ENCODE results near the gene ACOT7.

Gene ACOT7

DNA sequence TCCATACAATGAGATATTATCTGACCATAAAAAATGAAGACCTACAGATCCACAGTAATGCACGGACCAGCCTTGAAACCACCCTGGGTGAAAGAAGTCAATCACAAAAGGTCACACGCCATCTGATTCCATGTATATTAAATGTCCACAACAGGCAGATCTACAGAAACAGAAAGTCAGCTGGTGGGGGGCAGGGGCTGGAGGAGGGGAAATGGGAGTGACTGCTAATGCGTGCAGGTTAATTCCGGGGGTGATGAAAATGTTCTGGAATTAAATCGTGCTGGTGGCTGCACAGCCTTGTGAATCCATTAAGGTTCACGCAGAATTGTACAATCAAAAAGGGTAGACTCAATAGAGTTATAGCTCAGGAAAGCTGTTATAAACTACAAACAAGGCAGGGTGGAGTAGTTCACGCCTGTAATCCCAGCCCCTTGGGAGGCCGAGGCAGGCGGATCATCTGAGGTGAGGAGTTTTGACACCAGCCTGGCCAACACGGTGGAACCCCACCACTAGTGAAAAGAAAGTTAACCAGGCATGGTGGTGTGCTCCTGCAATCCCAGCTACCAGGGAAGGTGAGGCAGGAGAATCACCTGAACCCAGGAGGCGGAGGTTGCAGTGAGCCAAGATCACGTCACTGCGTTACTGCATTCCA lies 32.3 kb downstream of the ACOT7 start:
- no peak for DNase-seq (ENCODE audit: low read depth)

DNA sequence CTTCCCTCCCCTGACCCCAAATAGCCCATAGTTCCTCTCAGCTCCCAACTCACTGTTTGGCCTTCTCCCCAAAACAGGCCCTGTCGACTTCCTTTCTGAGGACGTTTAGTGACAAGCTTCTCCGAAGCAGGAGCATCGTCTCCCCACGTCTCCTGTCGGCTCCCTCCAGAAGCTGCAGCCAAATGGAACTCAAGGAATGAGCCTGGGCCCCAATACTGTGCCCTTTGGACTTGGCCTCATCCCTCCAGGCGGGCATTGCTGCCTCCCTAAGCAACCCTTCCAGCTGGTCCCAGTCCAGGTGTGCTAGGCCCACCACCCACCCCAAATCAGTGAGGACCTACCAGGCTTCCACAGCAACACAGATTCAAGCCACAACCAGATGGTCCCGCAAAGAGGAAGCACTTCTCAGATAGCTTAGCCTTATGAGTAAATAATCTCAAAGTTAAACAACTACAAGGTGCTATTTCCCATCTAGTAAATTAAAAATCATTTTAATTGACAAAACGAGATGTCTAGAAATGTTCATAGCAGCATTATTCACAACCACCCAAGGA lies 33.0 kb downstream of the ACOT7 start:
- no peak for DNase-seq (ENCODE audit: low read depth)

DNA sequence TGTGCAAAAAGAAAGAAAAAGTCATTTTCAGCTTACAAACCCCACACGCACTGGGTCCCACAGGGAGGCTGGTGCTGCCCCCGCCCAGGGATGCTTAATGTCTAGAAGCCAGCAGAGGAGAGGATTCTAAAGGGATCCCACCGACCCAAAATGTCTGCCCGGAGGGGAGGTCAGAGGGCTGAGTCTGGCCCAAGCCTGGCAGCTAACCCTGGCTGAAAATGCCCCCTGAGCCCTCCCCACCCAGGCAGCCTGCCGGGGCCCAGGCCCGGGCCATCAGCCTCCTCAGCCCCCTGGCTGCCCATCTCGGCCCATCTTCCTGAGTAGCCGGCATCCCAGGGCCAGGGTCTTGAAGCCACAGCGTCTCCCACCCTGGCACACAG lies 33.5 kb downstream of the ACOT7 start:
- no peak for DNase-seq (ENCODE audit: low read depth)

DNA sequence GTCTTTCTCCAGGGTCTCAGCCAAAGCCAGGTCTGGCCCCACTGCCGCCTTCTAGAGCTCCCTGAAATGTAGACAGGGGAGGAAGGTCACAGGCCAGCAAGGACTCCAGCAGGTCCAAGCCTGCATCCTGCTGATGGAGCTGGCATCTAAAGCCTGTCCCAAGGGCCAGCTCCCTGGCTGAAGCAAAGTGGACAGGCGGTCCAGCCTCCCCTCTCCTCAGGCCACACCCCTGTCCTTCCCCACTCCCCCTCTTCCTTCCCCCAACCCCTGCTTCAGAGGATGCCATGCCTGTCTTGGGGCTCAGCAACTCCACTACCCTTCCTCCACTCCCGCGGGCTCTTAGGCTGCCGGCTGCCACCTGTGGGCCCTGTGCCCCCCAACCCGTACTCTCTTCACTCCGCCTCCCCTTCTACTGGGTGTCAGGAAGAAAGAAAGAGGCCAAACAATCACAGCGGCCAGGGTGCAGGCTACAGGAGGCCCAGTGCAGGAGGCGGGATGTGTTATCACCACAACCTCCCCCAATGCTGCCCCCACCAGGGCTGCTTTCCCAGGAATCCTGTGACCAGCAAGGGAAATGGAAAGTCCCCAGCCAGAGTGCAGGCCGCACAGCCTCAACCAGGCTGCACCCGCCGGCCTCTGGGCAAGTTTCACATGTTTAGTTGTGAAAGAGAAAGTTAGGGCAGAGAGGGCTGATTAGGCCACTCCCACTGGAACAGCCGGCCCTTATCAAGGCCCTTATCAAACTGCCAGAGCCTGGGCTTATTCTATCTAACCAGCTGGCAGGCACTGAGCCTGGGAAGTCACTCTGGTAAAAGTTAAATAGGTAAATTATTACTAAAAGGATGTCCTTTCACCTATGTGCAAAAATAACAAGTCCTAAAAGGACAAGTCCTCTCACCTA lies 34.1 kb downstream of the ACOT7 start:
- DNase-seq (ENCODE audit: low read depth): no peak

DNA sequence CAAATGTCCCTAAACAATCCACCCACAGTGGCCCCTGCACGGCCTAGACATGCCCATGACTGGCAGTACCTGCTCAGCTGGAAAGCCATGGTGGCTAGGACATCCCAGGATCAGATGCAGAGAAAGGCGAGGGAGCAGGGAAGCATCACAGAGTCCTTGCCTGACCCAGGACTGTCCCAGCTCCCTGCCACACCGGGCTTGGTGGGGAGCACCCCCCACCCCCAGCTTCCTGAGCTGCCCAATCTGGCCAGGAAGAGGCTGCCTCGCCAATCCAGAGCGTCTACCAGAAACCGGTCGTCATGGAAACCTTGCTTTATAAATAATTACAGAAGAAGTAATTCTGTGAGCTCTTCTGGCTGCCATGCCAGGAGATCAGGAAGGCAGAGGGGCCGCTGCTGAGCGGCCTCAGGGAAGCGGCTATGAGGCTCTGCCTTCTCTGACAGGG lies 34.8 kb downstream of the ACOT7 start:
- DNase-seq (ENCODE audit: low read depth): peak; percentile 46

DNA sequence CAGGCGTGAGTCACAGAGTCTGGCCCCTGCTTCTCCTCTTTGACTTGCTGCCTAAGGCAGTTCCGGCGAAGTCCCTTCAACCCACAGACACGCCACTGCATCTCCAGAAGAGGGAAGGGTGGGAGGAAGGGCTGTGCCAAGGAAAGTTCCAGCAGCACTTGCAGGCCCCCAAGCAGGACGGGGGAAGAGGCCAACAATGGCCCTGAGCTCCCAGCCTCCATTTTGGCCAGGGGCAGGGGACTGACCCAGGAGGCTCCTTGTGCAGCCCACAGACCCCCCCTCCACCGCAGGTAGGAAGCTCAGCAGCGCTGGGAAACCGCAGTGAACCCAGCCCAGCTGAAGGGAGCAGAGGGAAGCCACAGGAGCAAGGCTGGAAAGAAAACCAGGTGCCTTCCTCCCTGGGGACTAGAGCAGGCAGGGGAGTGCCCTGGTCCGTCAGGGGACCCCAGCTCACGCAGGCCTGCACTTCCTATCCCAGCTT lies 35.4 kb downstream of the ACOT7 start:
- DNase-seq (ENCODE audit: low read depth): no peak

DNA sequence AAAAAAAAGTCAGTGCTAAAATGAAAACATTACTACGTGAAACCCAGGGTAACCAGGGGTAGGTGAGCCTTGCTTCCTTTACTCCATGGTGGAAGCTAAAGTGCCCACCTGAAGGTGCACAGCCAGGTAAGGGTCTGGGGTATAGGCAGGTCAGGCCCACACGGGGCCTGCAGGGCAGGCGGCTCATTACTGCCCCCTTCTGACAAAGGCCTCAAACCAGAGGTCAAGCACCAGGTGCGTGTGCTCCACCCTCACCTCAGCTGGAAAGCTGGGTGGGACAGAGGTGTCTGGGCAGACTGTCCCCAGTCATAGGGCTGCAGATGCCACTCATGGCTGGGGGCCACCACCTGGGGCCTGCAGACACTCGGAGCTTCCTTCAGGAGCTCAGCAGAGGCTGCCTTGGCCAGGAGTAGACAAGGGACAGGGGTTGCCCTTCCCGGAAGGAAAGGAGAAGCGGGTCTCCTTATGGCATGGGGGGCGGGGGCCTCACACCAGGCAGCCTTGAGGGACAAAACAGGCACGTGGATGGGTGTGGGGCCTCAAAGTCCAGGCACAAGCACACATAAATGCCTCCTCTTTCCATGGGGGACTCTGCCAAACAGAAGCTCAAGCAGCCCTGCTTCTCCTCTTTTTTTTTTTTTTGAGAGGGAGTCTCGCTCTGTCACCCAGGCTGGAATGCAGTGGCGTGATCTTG lies 36.2 kb downstream of the ACOT7 start:
- no peak for DNase-seq (ENCODE audit: low read depth)

DNA sequence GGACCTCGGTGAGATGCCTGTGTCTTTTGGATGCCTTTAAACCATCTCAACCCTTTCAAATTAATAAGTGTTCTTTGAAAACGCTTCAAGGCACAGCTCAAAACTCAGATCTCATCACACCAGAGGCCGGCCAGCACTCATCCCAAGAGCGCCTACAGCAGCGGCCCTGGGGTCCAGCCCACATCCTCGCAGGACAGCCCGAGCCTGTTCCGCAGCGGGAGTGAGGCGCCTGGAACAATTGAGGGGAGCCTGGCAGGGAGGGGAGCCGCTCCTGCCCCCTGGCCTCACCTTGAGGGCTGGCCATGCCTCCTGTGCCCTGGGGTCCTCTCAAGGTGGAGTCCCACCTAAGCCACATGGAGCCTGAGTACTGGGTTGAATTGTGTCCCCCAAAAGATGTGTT lies 37.9 kb downstream of the ACOT7 start:
- no peak for DNase-seq (ENCODE audit: low read depth)

DNA sequence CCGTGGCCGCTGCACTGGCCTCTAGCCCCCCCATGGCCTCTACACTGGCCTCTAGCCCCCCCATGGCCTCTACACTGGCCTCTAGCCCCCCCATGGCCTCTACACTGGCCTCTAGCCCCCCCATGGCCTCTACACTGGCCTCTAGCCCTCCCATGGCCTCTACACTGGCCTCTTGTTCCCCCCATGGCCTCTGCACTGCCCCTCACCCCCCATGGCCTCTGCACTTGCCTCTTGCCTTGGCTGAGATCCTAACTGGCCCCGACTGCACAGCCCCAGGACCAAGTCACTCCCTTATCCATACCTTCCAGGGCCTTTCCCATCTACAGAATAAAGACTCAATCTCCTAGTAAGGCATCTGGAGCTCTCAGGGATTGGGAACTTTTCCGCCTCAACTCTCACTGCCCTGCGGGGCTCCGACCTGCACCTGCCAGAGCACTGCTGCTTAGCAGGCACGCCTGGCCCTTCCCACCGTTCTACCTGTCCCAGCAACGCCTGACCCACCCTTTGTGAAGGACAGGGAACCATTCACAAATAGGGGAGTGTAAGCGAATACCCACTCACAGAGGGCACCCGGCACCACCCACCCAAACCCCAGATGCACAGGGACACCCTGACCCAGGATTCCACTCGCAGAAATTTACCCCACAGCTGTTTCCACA lies 38.8 kb downstream of the ACOT7 start:
- DNase-seq (ENCODE audit: low read depth): no peak

DNA sequence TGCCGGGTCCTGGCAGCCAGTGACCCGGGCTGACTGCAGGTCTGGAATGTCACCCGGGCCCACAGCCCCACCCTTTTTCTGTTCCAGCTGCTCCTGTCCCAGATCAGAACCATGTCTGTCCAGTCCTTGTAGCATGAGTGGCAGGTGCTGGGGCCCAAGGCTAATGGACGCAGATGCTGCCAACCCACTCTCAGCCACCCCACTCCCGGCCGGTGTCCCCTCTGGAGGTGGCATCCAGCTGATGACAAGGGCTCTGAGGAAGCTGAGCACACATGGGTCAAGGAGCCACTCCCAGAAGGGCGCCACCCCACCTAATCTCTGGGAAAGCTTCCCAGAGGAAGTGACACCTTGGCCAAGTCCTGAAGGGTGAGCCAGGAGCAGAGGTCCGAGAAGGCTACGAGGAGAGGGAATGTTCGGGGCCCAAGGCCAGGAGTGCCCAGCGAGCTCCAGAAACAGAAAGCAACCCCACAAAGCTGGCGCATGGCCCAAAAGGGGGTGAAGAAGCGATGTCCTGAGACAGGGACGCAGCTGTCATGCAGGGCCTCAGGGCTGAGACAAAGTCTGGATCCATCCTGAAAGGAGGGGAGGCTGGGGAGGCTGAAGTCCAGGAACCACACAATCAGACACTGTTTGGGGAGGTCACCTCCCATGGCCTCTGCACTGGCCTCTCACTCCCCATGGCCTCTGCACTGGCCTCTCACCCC lies 39.5 kb downstream of the ACOT7 start:
- DNase-seq (ENCODE audit: low read depth): no peak

DNA sequence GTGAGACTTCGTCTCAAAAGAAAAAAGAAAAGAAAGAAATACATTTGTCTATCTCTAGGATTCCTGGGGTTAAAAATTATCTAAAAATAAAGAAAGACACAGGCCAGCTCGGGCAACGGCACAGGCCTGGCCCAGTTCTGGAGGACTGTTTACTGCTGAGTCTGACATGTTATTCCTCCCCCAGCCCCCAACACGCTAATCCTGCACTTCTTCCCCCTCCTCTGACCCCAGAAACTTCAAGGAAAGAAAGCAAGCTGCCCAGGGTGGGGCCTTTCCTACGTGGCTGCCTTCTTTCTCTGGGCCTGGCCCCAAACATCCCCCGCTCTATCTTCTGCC lies 40.0 kb downstream of the ACOT7 start:
- no peak for DNase-seq (ENCODE audit: low read depth)

DNA sequence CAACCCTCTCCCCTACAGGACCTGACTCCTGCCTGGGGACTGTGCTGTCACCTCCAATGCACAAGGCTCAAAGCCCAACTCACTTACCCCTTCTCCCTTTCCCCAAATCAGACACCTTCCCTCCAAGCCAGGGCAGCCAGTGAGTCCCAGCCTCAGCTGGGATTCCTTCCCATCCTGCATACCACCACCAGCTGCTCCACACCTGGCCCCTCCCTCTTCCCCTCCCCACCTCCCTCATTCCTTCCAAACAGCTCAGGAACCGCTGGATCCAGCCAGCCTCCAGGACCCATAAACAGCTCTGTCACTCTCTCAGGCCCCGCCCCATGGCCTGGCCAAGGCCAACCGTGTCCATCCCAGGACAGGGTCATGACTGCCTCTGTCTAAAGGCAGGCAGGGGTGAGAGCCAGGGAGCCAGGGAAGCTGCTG lies 41.4 kb downstream of the ACOT7 start:
- no peak for DNase-seq (ENCODE audit: low read depth)

DNA sequence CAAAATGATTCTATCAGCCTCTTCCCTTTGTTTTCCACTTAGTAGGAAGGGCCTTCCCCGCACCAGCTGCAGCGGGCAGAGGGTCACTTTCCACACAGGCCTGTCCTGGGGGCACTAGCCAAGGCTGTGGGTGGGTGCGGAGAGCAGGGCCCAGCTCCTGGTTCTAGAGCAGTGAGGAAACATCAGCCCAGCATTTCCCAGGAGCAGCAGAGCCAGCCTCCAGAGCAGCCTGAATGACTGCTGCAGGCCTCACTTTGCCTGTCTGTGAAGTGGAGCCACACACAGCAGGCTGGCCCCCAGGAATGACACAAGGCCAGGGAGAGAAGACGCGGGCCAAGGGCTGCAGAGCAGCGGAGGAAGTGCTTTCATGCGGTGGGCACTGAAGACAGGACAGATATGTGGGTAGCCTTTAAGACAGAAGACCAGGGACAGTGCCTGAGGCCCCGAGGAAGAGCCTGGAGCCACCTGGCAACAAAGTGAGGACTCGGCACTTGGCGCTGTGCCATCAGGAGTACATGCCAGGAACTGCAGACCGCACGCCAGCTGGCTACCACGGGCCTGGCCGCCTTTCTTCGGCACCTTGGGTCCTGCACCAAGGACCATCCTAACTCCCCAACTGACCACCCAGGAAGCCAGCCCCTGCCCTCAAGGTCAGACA lies 42.0 kb downstream of the ACOT7 start:
- DNase-seq (ENCODE audit: low read depth): no peak

DNA sequence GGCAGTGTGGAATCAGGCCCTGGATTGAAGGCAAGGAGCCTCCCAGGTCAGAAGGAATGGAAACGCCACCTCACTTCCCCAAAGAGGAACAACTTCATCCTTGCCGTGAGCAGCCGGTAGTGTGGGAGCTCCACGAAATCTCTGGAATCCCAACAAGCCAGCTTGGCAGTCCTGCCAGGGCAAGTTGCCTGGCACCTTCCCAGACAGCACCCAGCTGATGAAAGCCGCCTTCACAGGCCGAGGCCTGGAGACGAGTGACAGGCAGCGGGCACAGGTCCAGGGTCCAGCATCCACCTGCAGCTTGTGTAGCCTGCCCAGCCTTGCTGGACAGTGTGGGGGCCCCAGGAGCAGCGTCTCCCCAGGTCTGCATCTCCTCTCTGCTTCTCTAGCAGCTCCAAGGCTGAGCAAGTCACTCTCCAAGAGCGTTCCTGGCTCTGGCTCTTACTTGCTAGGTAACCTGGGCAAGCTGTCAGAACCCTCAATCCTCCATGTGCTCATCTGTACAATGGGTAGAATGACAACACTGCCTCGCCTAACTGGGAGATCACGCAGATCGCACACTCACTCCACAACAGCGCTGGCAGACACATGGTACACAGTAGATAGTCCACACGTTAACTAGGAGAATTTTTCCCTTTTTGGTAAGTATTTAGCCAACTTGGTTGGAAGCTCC lies 43.0 kb downstream of the ACOT7 start:
- DNase-seq (ENCODE audit: low read depth): no peak

DNA sequence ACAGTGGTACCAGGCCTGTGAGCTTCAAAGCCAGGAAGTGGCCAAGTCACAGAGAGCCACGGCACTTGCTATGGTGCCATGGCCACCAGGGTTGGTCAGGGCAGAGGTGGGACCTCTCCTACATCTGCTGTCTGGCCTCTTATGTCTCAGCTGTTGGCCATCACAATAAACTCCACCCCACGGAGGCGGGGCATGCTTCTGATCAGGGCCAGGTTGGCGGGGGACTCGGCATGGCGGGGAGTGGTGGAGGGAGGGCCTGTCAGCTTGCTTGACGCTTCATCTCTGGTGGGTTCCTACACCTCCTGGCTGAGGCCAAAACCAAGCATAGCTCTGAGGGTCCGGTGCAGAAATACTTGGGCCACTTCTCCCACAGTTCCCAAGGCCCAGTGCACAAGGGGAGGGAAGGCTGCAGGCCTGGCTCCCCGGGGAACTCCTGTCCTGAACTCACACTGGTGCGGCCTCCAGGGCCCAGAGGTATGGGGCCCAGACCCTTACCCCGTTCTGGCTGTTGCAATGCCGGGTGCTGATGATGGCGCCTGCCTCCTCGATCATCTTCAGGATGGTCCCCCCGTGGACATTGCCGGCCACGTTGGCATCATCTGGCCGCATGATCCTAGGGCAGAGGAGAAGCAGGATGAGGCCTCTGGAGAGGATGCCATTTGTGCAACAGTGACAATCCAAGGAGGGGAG lies 44.2 kb downstream of the ACOT7 start:
- no peak for DNase-seq (ENCODE audit: low read depth)

DNA sequence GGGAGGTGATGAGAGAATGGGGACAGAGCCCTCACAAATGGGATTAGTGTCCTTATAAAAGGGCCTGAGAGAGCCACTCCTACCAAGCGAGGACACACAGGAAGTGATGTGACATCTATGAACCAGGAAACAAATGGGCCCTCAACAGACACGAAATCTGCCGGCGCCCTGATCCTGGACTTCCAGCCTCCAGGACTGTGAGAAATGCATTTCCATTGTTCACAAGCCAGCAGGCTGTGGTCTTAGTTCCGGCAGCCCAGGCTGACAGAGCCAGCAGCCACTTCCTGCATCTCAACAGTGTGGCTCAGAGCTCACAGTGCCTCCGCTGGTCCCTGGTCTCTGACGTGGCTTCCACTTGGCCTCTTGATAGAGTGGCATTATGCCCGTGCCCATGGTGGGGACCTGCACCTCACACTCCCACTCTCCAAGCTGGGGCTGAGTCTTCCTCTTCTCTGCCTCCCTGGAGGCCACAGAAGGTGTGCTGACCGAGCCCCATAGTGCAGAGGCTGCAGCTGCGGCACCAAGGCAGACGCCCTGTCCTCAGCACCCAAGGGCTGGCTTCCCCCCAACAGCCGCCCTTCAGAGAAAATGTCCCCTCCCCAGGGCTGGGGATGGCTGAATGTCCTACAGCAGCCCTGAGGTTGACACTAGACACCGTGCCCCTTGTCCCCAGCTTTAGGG lies 44.9 kb downstream of the ACOT7 start:
- DNase-seq (ENCODE audit: low read depth): peak; percentile 18

DNA sequence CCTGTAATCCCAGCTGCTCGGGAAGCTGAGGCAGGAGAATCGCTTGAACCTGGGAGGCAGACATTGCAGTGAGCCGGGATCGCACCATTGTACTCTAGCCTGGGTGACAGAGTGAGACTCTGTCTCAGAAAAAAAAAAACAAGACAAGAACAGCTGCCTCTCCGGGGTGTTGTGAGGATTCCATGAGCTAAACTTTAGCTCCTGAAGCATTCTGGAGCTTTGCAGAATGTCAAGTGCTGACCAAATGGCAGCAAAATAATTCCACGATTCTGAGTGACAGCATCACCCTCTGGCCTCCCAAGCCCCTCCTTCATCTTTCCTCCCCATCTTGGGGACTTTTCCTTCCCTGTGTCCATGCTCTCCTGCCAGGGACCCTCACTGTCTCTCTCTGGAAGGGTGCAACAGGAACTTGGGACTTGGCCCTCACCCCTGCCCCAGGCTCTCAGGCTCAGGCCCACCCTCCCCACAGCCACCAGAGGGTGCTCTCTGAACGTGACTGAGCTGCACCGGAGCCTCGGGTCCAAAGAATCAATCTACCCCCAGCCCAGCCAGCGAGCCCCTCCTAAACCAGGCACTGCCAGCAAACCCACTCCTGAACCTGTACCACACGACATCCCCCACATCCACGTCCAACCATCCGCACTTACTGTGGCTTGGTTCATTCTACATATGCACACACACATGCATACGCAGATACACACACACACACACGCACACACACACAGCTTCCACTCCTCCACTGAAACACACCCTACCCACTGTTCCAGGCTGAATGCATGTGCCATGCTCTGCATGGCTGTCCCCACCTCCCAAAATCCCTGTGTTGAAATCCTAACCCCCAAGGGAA lies 45.7 kb downstream of the ACOT7 start:
- peak; percentile 52 for DNase-seq (ENCODE audit: low read depth)

DNA sequence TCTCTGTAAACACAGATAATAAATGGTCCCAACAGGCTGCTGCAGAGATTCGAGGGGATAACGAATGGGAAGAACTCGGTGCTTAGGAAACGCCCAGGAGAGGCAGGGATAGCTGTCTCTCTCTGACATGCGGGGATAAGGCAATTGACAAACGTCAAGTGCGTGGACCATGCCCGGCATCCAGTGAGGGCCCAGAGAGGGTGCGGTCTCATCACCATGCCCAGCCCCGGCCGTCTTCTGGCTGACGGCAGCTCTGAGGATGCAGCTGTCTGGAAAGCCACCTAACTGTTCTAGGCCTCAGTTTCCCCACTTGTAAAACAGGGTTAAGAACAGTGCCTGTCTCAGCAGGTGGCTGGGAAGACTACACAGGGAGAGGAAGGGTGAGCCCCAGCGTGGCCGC lies 48.1 kb downstream of the ACOT7 start:
- no peak for DNase-seq (ENCODE audit: low read depth)
